Measurements from ENCODE around the gene UQCC3. TPM values are rescaled to one million over a fixed set of nuclear protein-coding genes. Genes with fewer than 3 reads are reported as not detected.

UQCC3 gene
- total and polyA plus RNA-seq, 8 donors = 6.2 to 9.0 (median 6.6) TPM

- no peak for DNase-seq
- Histone ChIP-seq H3K9me3 (no peaks in the 10 kb centered on the region), H3K27me3 (no peaks in the 10 kb centered on the region), H3K4me1 (peaks cover 26 to 61% of the 10 kb centered on the region in 2 donors), H3K4me3 (peak overlapping the region in 1 of 2 donors; percentile 51), H3K27ac (peak overlapping the region; percentile 49 to 85), H3K36me3 (peaks cover 0 to 22% of the 10 kb centered on the region in 2 donors)
- no peak for TF ChIP-seq CTCF (IDR thresholded peaks at IDR 0.05)
- intact Hi-C loops (cut with DNase I) = no loop called here
- no peak for ATAC-seq
These were observed 35.4 kb downstream of the UQCC3 start for GRCh38 chr11:62706850-62707247.

GRCh38 chr11:62707277-62707861, 35.9 kb downstream of the UQCC3 start, which contains the start of the genes BSCL2 and GNG3:
Gene BSCL2 (minus strand): TSS chr11:62707424. CDS start chr11:62707195, 229 bp downstream.
Gene GNG3 (plus strand): TSS chr11:62707676. CDS start chr11:62708296, 620 bp downstream.
- no peaks in the 10 kb centered on the region for H3K9me3 ChIP-seq
- H3K4me3 ChIP-seq = peak within 1 kb of the TSS; percentile 59 to 80
- no peaks in the 10 kb centered on the region for H3K27me3 ChIP-seq
- TF ChIP-seq CTCF (IDR thresholded peaks at IDR 0.05) = no peak
- H3K4me1 ChIP-seq = peaks cover 26 to 61% of the 10 kb centered on the region in 2 donors
- peaks cover 0 to 27% of the 10 kb centered on the region in 2 donors for H3K36me3 ChIP-seq
- DNase-seq (peak in 1 of 4 donors; percentile 64), ATAC-seq (no peak)
- intact Hi-C loops (cut with DNase I) = no loop called here
- peak within 1 kb of the TSS; percentile 49 to 97 for H3K27ac ChIP-seq

GRCh38 chr11:62708392-62708791, 36.9 kb downstream of the UQCC3 start:
- Histone ChIP-seq H3K9me3 (no peaks in the 10 kb centered on the region), H3K4me1 (peaks cover 26 to 67% of the 10 kb centered on the region in 2 donors), H3K27ac (peak overlapping the region; percentile 96 to 97), H3K27me3 (no peaks in the 10 kb centered on the region), H3K4me3 (peak overlapping the region; percentile 51 to 59), H3K36me3 (peaks cover 0 to 32% of the 10 kb centered on the region in 2 donors)
- intact Hi-C loops (cut with DNase I) = no loop called here
- no peak for TF ChIP-seq CTCF (IDR thresholded peaks at IDR 0.05)
- DNase-seq = no peak
- ATAC-seq = no peak

GRCh38 chr11:62708793-62709192, 37.3 kb downstream of the UQCC3 start:
- Histone ChIP-seq H3K27ac (peak overlapping the region; percentile 96 to 97), H3K4me3 (peak overlapping the region; percentile 51 to 59), H3K27me3 (no peaks in the 10 kb centered on the region), H3K36me3 (peaks cover 0 to 36% of the 10 kb centered on the region in 2 donors), H3K9me3 (no peaks in the 10 kb centered on the region), H3K4me1 (peaks cover 26 to 69% of the 10 kb centered on the region in 2 donors)
- intact Hi-C loops (cut with DNase I) = no loop called here
- no peak for TF ChIP-seq CTCF (IDR thresholded peaks at IDR 0.05)
- ATAC-seq (peak; percentile 13), DNase-seq (no peak)

- intact Hi-C loops (cut with DNase I) = no loop called here
- peaks cover 29 to 68% of the 10 kb centered on the region in 2 donors for H3K4me1 ChIP-seq
- DNase-seq (peak; percentile 96 to 99 (median 98)), ATAC-seq (peak; percentile 82)
- peaks cover 0 to 43% of the 10 kb centered on the region in 2 donors for H3K36me3 ChIP-seq
- H3K4me3 ChIP-seq = peak overlapping the region; percentile 51 to 59
- peak overlapping the region; percentile 96 to 97 for H3K27ac ChIP-seq
- no peaks in the 10 kb centered on the region for H3K9me3 ChIP-seq
- no peaks in the 10 kb centered on the region for H3K27me3 ChIP-seq
- no peak for TF ChIP-seq CTCF (IDR thresholded peaks at IDR 0.05)
These were observed 38.0 kb downstream of the UQCC3 start for GRCh38 chr11:62709247-62710000.

Data from left lung (tissue), 10 donors.